ENCODE measurements around the gene SLC7A5.

The SLC7A5 gene

GRCh38 chr16:87847785-87848675, 21.3 kb downstream of the SLC7A5 start:
- no peak overlapping the region for H3K4me3 ChIP-seq (ENCODE audit: low read depth, low read length)
- TF ChIP-seq, protein P1, sequence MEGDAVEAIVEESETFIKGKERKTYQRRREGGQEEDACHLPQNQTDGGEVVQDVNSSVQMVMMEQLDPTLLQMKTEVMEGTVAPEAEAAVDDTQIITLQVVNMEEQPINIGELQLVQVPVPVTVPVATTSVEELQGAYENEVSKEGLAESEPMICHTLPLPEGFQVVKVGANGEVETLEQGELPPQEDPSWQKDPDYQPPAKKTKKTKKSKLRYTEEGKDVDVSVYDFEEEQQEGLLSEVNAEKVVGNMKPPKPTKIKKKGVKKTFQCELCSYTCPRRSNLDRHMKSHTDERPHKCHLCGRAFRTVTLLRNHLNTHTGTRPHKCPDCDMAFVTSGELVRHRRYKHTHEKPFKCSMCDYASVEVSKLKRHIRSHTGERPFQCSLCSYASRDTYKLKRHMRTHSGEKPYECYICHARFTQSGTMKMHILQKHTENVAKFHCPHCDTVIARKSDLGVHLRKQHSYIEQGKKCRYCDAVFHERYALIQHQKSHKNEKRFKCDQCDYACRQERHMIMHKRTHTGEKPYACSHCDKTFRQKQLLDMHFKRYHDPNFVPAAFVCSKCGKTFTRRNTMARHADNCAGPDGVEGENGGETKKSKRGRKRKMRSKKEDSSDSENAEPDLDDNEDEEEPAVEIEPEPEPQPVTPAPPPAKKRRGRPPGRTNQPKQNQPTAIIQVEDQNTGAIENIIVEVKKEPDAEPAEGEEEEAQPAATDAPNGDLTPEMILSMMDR (conservative IDR thresholded peaks at IDR 0.05; ENCODE audit: low read depth, low read length), result no peak
- DNase-seq (ENCODE audit: low read depth), result no peak

- TF ChIP-seq, protein P1 (conservative IDR thresholded peaks at IDR 0.05; ENCODE audit: low read depth, low read length), result no peak
- H3K4me3 ChIP-seq (ENCODE audit: low read depth, low read length), result no peak overlapping the region
Measured at GRCh38 chr16:87847467-87847784, 21.9 kb downstream of the SLC7A5 start.

GRCh38 chr16:87846705-87847466, 22.4 kb downstream of the SLC7A5 start:
- TF ChIP-seq, protein P1 (conservative IDR thresholded peaks at IDR 0.05; ENCODE audit: low read depth, low read length), result no peak
- no peak overlapping the region for H3K4me3 ChIP-seq (ENCODE audit: low read depth, low read length)
- DNase-seq (ENCODE audit: low read depth), result no peak

More at GRCh38 chr16:87847467-87847784, 21.9 kb downstream of the SLC7A5 start:
- no peak for DNase-seq (ENCODE audit: low read depth)

GRCh38 chr16:87845807-87846619, 23.3 kb downstream of the SLC7A5 start:
- DNase-seq (ENCODE audit: low read depth), result no peak
- no peak overlapping the region for H3K4me3 ChIP-seq (ENCODE audit: low read depth, low read length)
- TF ChIP-seq, protein P1 (conservative IDR thresholded peaks at IDR 0.05; ENCODE audit: low read depth, low read length), result no peak

GRCh38 chr16:87845213-87845612, 24.1 kb downstream of the SLC7A5 start:
- TF ChIP-seq, protein P1 (conservative IDR thresholded peaks at IDR 0.05; ENCODE audit: low read depth, low read length), result no peak
- DNase-seq (ENCODE audit: low read depth), result no peak
- no peak overlapping the region for H3K4me3 ChIP-seq (ENCODE audit: low read depth, low read length)

DNA sequence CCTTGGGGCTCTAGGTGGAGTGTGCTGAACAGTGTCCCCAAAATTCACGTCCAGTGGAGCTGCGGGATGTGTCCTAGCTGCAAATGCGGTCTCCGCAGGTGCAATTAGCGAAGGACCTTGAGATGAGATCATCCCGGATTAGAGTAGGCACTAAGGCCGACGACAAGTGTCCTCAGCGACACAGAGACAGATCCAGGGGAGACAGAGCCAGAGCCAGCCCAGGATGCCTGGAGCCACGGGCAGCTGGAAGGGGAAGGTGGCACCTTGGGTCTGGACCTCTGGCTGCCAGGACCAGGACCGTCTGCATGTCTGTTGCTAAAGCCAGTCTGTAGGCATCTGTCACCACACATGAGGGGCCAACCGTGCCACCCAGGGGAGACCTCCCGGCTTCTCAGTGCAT, 24.5 kb downstream of the SLC7A5 start:
- DNase-seq (ENCODE audit: low read depth), result no peak
- TF ChIP-seq, protein P1 (conservative IDR thresholded peaks at IDR 0.05; ENCODE audit: low read depth, low read length), result no peak
- H3K4me3 ChIP-seq (ENCODE audit: low read depth, low read length), result no peak overlapping the region
